SU-DHL-6 (cell line): Measurements from ENCODE around the gene CACNG3.

ENCODE experiments used
- H2AFZ ChIP-seq: fragments of 200-600 bp; sonication (generic); 2 replicates; pipeline ENCODE4 v1.6.1; 2014; ENCODE audit warnings: low read depth, mild to moderate bottlenecking, moderate library complexity, mixed read lengths, antibody characterized with exemption, low read length; ENCODE audit not compliant: severe bottlenecking
- H3F3A ChIP-seq: fragments of 200-600 bp; shearing (Covaris generic); 2 replicates; pipeline ENCODE4 v1.6.0; 2016; ENCODE audit warnings: antibody characterized with exemption, mild to moderate bottlenecking; ENCODE audit not compliant: insufficient read depth
- H3K27ac ChIP-seq: fragments of 200-600 bp; sonication (generic); 2 replicates; pipeline ENCODE4 v1.5.1; 2016; ENCODE audit warnings: low read depth, mild to moderate bottlenecking, low read length, moderate library complexity, mixed read lengths
- H3K27me3 ChIP-seq: fragments of 200-600 bp; sonication (generic), shearing (Covaris generic); 2 replicates; pipeline ENCODE4 v1.6.0; 2014; ENCODE audit warnings: mild to moderate bottlenecking, low read length
- H3K36me3 ChIP-seq: fragments of 200-600 bp; sonication (generic); 2 replicates; pipeline ENCODE4 v1.6.1; 2014; ENCODE audit warnings: mild to moderate bottlenecking, low read length, mixed read lengths
- H3K4me2 ChIP-seq: fragments of 300-600, 200-600 bp; shearing (Covaris generic), sonication (generic); 2 replicates; pipeline ENCODE4 v1.6.0; 2014; ENCODE audit warnings: low read length, low read depth, mild to moderate bottlenecking; ENCODE audit not compliant: poor library complexity, severe bottlenecking
- H3K4me3 ChIP-seq: fragments of 200-600 bp; sonication (generic); 2 replicates; pipeline ENCODE4 v1.5.1; 2014; ENCODE audit warnings: antibody characterized with exemption, low read length, mild to moderate bottlenecking, mixed read lengths; ENCODE audit not compliant: insufficient read depth, poor library complexity, severe bottlenecking
- H3K79me2 ChIP-seq: fragments of 200-600 bp; sonication (generic); 2 replicates; pipeline ENCODE4 v1.6.1; 2014; ENCODE audit warnings: mild to moderate bottlenecking, low read length, moderate library complexity; ENCODE audit not compliant: insufficient read depth
- H3K9ac ChIP-seq: fragments of 200-600 bp; sonication (generic); 2 replicates; pipeline ENCODE4 v1.7.0; 2014; ENCODE audit warnings: mild to moderate bottlenecking, low read length
- H3K9me2 ChIP-seq: fragments of 200-600 bp; sonication (generic); replicated peaks from 2 replicates; pipeline ENCODE4 v1.6.1; 2014; ENCODE audit warnings: low read length; ENCODE audit not compliant: insufficient read depth
- H3K9me3 ChIP-seq: fragments of 200-600 bp; sonication (generic); 2 replicates; pipeline ENCODE4 v1.6.1; 2014; ENCODE audit warnings: low read length, mixed read lengths; ENCODE audit not compliant: insufficient read depth
- H4K20me1 ChIP-seq: fragments of 200-600 bp; sonication (generic); 2 replicates; pipeline ENCODE4 v1.6.1; 2014; ENCODE audit warnings: low read depth, mild to moderate bottlenecking, antibody characterized with exemption, low read length, moderate library complexity, mixed read lengths
- CTCF ChIP-seq: fragments of 200-600 bp; sonication (generic); IDR thresholded peaks from one replicate; pipeline ENCODE4 v1.5.1; 2017; ENCODE audit warnings: antibody characterized with exemption, mild to moderate bottlenecking, low read length, moderate library complexity; ENCODE audit not compliant: insufficient read depth, poor library complexity, severe bottlenecking
- EZH2phosphoT487 ChIP-seq: fragments of 200-600 bp; sonication (generic), shearing (Covaris generic); conservative IDR thresholded peaks from 2 replicates; pipeline ENCODE4 v1.6.1; 2018; ENCODE audit warnings: mild to moderate bottlenecking, antibody characterized with exemption, low read length, moderate library complexity, mixed read lengths

CACNG3 gene

GRCh38 chr16:24258791-24259190 is 2.7 kb downstream of the CACNG3 start:
- no peak overlapping the region for H3K9ac ChIP-seq
- no peak overlapping the region for H3K4me3 ChIP-seq
- H4K20me1 ChIP-seq: no peaks in the 10 kb centered on the region
- H3K27me3 ChIP-seq: no peaks in the 10 kb centered on the region
- no peak for TF ChIP-seq EZH2phosphoT487
- TF ChIP-seq CTCF: no peak
- H3K9me3 ChIP-seq: no peaks in the 10 kb centered on the region
- H3K79me2 ChIP-seq: no peaks in the 10 kb centered on the region
- no peaks in the 10 kb centered on the region for H3K9me2 ChIP-seq
- no peaks in the 10 kb centered on the region for H3K36me3 ChIP-seq
- no peak overlapping the region for H2AFZ ChIP-seq
- H3K4me2 ChIP-seq: no peak overlapping the region
- H3K27ac ChIP-seq: no peak overlapping the region
- no peaks in the 10 kb centered on the region for H3F3A ChIP-seq

- no peaks in the 10 kb centered on the region for H3K9me2 ChIP-seq
- no peak overlapping the region for H3K27ac ChIP-seq
- TF ChIP-seq EZH2phosphoT487 (no peak), CTCF (no peak)
- H3F3A ChIP-seq: no peaks in the 10 kb centered on the region
- no peak overlapping the region for H3K9ac ChIP-seq
- H3K9me3 ChIP-seq: no peaks in the 10 kb centered on the region
- no peaks in the 10 kb centered on the region for H3K36me3 ChIP-seq
- no peak overlapping the region for H2AFZ ChIP-seq
- H3K4me2 ChIP-seq: no peak overlapping the region
- no peak overlapping the region for H3K4me3 ChIP-seq
- no peaks in the 10 kb centered on the region for H3K27me3 ChIP-seq
- H3K79me2 ChIP-seq: no peaks in the 10 kb centered on the region
- no peaks in the 10 kb centered on the region for H4K20me1 ChIP-seq
Observed at GRCh38 chr16:24262816-24263215, 6.7 kb downstream of the CACNG3 start.

- no peak overlapping the region for H3K27ac ChIP-seq
- no peak for TF ChIP-seq EZH2phosphoT487
- no peak for TF ChIP-seq CTCF
- H3K36me3 ChIP-seq: no peaks in the 10 kb centered on the region
- H2AFZ ChIP-seq: no peak overlapping the region
- H3K4me3 ChIP-seq: no peak overlapping the region
- H3K9me2 ChIP-seq: no peaks in the 10 kb centered on the region
- H3K27me3 ChIP-seq: no peaks in the 10 kb centered on the region
- no peak overlapping the region for H3K9ac ChIP-seq
- no peak overlapping the region for H3K4me2 ChIP-seq
- H3K79me2 ChIP-seq: no peaks in the 10 kb centered on the region
- H3K9me3 ChIP-seq: no peaks in the 10 kb centered on the region
- no peaks in the 10 kb centered on the region for H4K20me1 ChIP-seq
- no peaks in the 10 kb centered on the region for H3F3A ChIP-seq
Observed at GRCh38 chr16:24270721-24271442, 14.7 kb downstream of the CACNG3 start.
